Keratinocyte (primary cell): ENCODE results near the gene PNPLA2. TPM values are rescaled to one million over a fixed set of nuclear protein-coding genes. Genes with fewer than 3 reads are reported as not detected.

Experiments
- DNase-seq: peaks from one replicate; pipeline ENCODE4 v3.0.0-alpha.2; 2011; ENCODE audit warnings: low read depth, missing footprints, low spot score
- FAIRE-seq: peaks from 2 replicates; lab custom pipeline; 2011; peaks lifted over from hg19 to GRCh38; lab: Jason Lieb, UNC
- H2AFZ ChIP-seq: 2 replicates; pipeline ENCODE4 v1.6.0; 2012; ENCODE audit warnings: low read length, control low read depth, inconsistent platforms; ENCODE audit not compliant: control insufficient read depth
- H3K27ac ChIP-seq: 2 replicates; pipeline ENCODE4 v1.5.1; 2011; ENCODE audit warnings: low read length; ENCODE audit not compliant: control insufficient read depth, insufficient read depth
- H3K27me3 ChIP-seq: 3 replicates; pipeline ENCODE4 v1.6.0; 2011; ENCODE audit warnings: low read length; ENCODE audit not compliant: control insufficient read depth, insufficient read depth; ENCODE audit errors: extremely low read depth
- H3K36me3 ChIP-seq, 2 experiments: 2 replicates in 1 of 2; 3 replicates in 1 of 2; pipeline ENCODE4 v1.5.1; 2011; ENCODE audit warnings: low read length in 2 of 2, mild to moderate bottlenecking in 1 of 2; ENCODE audit not compliant: control insufficient read depth in 2 of 2, insufficient read depth in 2 of 2; ENCODE audit errors: extremely low read depth in 1 of 2
- H3K4me1 ChIP-seq: 3 replicates; pipeline ENCODE4 v1.5.1; 2011; ENCODE audit warnings: low read length; ENCODE audit not compliant: control insufficient read depth, insufficient read depth; ENCODE audit errors: extremely low read depth
- H3K4me2 ChIP-seq: 3 replicates; pipeline ENCODE4 v1.6.0; 2011; ENCODE audit warnings: low read depth, low read length; ENCODE audit not compliant: control insufficient read depth, insufficient read depth; ENCODE audit errors: extremely low read depth
- H3K4me3 ChIP-seq, 3 experiments: fragments of 200-600 bp in 1 of 3; sonication (generic) in 1 of 3; 2 replicates in 2 of 3; 3 replicates in 1 of 3; pipeline ENCODE4 v1.5.1; 2011 to 2016; ENCODE audit warnings: low read length in 3 of 3, mild to moderate bottlenecking in 3 of 3, control low read depth in 2 of 3, inconsistent platforms in 1 of 3, low read depth in 1 of 3, mixed read lengths in 1 of 3, mixed run types in 1 of 3, moderate library complexity in 1 of 3; ENCODE audit not compliant: control insufficient read depth in 2 of 3, insufficient read depth in 2 of 3; ENCODE audit errors: extremely low read depth in 1 of 3
- H3K79me2 ChIP-seq: 2 replicates; pipeline ENCODE4 v1.6.0; 2012; ENCODE audit warnings: low read length; ENCODE audit not compliant: control insufficient read depth, insufficient read depth
- H3K9ac ChIP-seq: 3 replicates; pipeline ENCODE4 v1.6.0; 2011; ENCODE audit warnings: low read length; ENCODE audit not compliant: control insufficient read depth, insufficient read depth; ENCODE audit errors: extremely low read depth
- H3K9me1 ChIP-seq: 3 replicates; pipeline ENCODE4 v1.6.0; 2011; ENCODE audit warnings: low read length; ENCODE audit not compliant: control insufficient read depth, insufficient read depth; ENCODE audit errors: extremely low read depth
- H3K9me3 ChIP-seq: 2 replicates; pipeline ENCODE4 v1.5.1; 2012; ENCODE audit warnings: low read depth, low read length; ENCODE audit not compliant: control insufficient read depth
- H4K20me1 ChIP-seq: 3 replicates; pipeline ENCODE4 v1.6.0; 2011; ENCODE audit warnings: low read length; ENCODE audit not compliant: control insufficient read depth, insufficient read depth; ENCODE audit errors: extremely low read depth
- EZH2 ChIP-seq: IDR thresholded peaks from one replicate; pipeline ENCODE4 v1.6.1; 2012; ENCODE audit warnings: inconsistent platforms, mild to moderate bottlenecking, low read length, moderate library complexity
- dilution Hi-C: fragments of 300-500 bp; cut with MboI; formaldehyde crosslinking; loops from one replicate; pipeline ENCODE4 v1.7.0; 2020; ENCODE audit warnings: low sequenced_read_pairs; ENCODE audit not compliant: extremely low pct_ligation_motif_present
- polyA plus RNA-seq, 5 experiments: library from polyadenylated mRNA; depleted of rRNA in 3 of 5; stranded (reverse) in 3 of 5; stranded (forward) in 1 of 5; unstranded in 1 of 5; fragments of >200 nt; gene quantifications; 1 replicate in 1 of 5; 2 replicates in 3 of 5; 3 replicates in 1 of 5; pipeline versions ENCODE4 v1.2.1 to v1.2.3, GENCODE V29; 2011 to 2012; ENCODE audit warnings: missing spikeins in 2 of 5, low read depth in 1 of 5, low replicate concordance in 1 of 5
- TF ChIP-seq, protein P1 (sequence below), 3 experiments: IDR thresholded peaks in 1 of 3; conservative IDR thresholded peaks in 1 of 3; optimal IDR thresholded peaks in 1 of 3; 2 replicates in 2 of 3; 3 replicates in 1 of 3; pipeline versions ENCODE3 to v1.5.1; 2011; ENCODE audit warnings: low read length in 3 of 3, mild to moderate bottlenecking in 3 of 3, moderate library complexity in 2 of 3, control low read depth in 1 of 3, inconsistent platforms in 1 of 3; ENCODE audit not compliant: insufficient read depth in 2 of 3; ENCODE audit errors: extremely low read depth in 1 of 3

PNPLA2 gene
- polyA plus RNA-seq, 1 donor (not counting 4 experiments of a cell fraction or from before 2014, with no cell fraction given): 5.3 TPM

DNA sequence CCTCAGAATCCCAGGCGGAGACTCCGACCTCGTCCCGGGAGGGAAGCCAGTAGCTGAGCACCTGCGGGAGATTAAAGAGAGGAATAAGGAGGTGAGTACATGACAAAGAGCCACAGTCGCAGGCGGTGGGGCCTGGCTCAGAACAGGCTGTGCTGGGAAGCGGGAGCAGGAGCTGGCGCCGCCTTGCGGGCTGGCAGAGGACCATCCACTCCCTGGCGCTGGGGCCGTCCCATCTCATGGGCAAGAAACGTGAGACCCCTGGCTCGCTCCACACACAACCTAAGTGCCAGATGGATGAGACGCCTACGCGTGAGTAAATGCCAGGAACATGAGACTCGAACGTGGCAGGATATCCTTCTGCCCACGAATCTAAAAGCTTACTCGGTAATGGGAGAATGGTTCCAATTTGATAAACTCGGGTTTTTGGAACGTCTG is 35.1 kb upstream of the PNPLA2 start:
- H3K4me3 ChIP-seq: no peak overlapping the region
- FAIRE-seq: peak; percentile 90
- H3K27ac ChIP-seq: no peak overlapping the region
- peaks cover 10% of the 10 kb centered on the region for H3K79me2 ChIP-seq
- no peaks in the 10 kb centered on the region for H3K9me1 ChIP-seq
- H3K36me3 ChIP-seq: peaks cover 0 to 7% of the 10 kb centered on the region in 2 experiments
- dilution Hi-C loops: no loop called here
- H3K9ac ChIP-seq: no peak overlapping the region
- no peak overlapping the region for H2AFZ ChIP-seq
- TF ChIP-seq, protein P1, sequence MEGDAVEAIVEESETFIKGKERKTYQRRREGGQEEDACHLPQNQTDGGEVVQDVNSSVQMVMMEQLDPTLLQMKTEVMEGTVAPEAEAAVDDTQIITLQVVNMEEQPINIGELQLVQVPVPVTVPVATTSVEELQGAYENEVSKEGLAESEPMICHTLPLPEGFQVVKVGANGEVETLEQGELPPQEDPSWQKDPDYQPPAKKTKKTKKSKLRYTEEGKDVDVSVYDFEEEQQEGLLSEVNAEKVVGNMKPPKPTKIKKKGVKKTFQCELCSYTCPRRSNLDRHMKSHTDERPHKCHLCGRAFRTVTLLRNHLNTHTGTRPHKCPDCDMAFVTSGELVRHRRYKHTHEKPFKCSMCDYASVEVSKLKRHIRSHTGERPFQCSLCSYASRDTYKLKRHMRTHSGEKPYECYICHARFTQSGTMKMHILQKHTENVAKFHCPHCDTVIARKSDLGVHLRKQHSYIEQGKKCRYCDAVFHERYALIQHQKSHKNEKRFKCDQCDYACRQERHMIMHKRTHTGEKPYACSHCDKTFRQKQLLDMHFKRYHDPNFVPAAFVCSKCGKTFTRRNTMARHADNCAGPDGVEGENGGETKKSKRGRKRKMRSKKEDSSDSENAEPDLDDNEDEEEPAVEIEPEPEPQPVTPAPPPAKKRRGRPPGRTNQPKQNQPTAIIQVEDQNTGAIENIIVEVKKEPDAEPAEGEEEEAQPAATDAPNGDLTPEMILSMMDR (optimal IDR thresholded peaks at IDR 0.05 in 1 of 3, IDR thresholded peaks at IDR 0.05 in 1 of 3, conservative IDR thresholded peaks at IDR 0.05 in 1 of 3; ENCODE audit: extremely low read depth in 1 of 3, insufficient read depth in 2 of 3, low read length in 3 of 3): peak; percentile 94 to 97 (median 96)
- TF ChIP-seq EZH2: no peak
- no peaks in the 10 kb centered on the region for H4K20me1 ChIP-seq
- DNase-seq: peak; percentile 56
- H3K4me1 ChIP-seq: peaks cover 12% of the 10 kb centered on the region
- no peaks in the 10 kb centered on the region for H3K9me3 ChIP-seq
- peaks cover under 1% of the 10 kb centered on the region for H3K27me3 ChIP-seq
- H3K4me2 ChIP-seq: peak overlapping the region; percentile 56

DNA sequence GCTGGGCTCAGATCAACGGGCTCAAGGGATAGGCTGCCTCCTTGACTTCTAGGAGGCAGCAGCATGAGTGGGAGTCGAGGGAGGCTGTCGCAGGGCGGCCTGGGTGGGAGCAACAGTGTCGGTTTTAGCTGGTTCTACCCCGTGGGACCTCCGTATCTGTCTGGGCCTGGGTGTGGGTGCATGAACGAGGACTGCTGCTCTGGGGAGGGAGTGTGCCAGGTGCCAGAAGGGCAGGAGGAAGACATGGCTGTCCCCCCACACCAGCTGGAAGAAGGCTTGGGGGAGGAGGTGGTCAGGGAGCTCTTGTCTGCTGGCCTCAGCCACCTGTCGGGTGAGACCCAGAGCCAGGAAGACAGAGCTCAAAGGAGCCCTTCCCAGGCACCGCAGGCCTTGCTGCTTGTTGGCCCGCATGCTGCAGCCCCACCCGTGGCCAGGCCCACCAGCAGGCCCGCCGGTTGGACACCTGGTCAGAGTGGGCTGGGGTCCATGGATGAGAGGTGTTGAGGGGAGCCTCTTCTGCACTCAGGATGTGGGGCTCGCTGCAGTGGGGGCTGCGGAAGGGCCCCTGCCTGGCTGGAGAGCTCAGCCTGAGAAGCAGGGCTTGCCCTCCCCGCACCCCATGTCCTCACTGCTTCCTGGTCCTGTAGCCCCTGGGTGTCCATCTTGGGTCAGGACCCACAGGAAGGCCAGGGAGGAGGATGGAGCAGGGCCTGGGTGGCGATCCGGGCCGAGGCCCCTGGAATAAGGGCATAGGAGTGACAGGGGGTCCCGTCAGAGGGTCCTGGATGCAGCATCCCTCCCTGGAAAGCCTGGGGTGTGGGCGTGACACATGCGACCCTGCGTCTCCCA is 32.3 kb upstream of the PNPLA2 start:
- Histone ChIP-seq H3K9me3 (no peaks in the 10 kb centered on the region), H4K20me1 (no peaks in the 10 kb centered on the region), H3K36me3 (no peaks in the 10 kb centered on the region), H3K4me2 (no peak overlapping the region), H3K27ac (no peak overlapping the region), H3K27me3 (peaks cover 8% of the 10 kb centered on the region), H3K9me1 (no peaks in the 10 kb centered on the region), H3K4me1 (peaks cover 9% of the 10 kb centered on the region), H3K9ac (no peak overlapping the region), H2AFZ (no peak overlapping the region), H3K4me3 (no peak overlapping the region), H3K79me2 (no peaks in the 10 kb centered on the region)
- dilution Hi-C loops: no loop called here
- DNase-seq (no peak), FAIRE-seq (no peak)
- no peak for TF ChIP-seq EZH2
- TF ChIP-seq, protein P1 (optimal IDR thresholded peaks at IDR 0.05 in 1 of 3, IDR thresholded peaks at IDR 0.05 in 1 of 3, conservative IDR thresholded peaks at IDR 0.05 in 1 of 3; ENCODE audit: extremely low read depth in 1 of 3, insufficient read depth in 2 of 3, low read length in 3 of 3): no peak
